IMR-90 (cell line): ENCODE measurements around the gene MT1H.

Experiments
- BHLHE40 ChIP-seq: fragments of 150-350 bp; IDR thresholded peaks from 2 replicates; pipeline ENCODE4 v1.6.1; 2016; ENCODE audit warnings: mild to moderate bottlenecking, low read depth, low read length
- CEBPB ChIP-seq: IDR thresholded peaks from 2 replicates; pipeline ENCODE4 v1.6.1; 2012; ENCODE audit warnings: low read depth, low read length, improper control_type of control experiment
- CTCF ChIP-seq: conservative IDR thresholded peaks from 2 replicates; pipeline ENCODE4 v1.5.1; 2012; ENCODE audit warnings: mild to moderate bottlenecking, low read depth, low read length, improper control_type of control experiment
- FOS ChIP-seq: fragments of 150-350 bp; IDR thresholded peaks from 2 replicates; pipeline ENCODE4 v1.6.1; 2016; ENCODE audit warnings: low read depth, low read length
- MAFK ChIP-seq: IDR thresholded peaks from 2 replicates; pipeline ENCODE4 v1.6.1; 2012; ENCODE audit warnings: low read depth, low read length, improper control_type of control experiment
- MAZ ChIP-seq: IDR thresholded peaks from 2 replicates; pipeline ENCODE4 v1.6.1; 2012; ENCODE audit warnings: low read depth, mild to moderate bottlenecking, low read length, improper control_type of control experiment, moderate library complexity, borderline replicate concordance
- MXI1 ChIP-seq: IDR thresholded peaks from 2 replicates; pipeline ENCODE4 v1.6.1; 2012; ENCODE audit warnings: low read depth, mild to moderate bottlenecking, low read length, moderate library complexity, borderline replicate concordance
- POLR2A ChIP-seq: IDR thresholded peaks from 2 replicates; pipeline ENCODE4 v1.6.1; 2012; ENCODE audit warnings: mild to moderate bottlenecking, low read depth, low read length
- RAD21 ChIP-seq: IDR thresholded peaks from 2 replicates; pipeline ENCODE4 v1.6.1; 2012; ENCODE audit warnings: low read length, improper control_type of control experiment
- RCOR1 ChIP-seq: IDR thresholded peaks from 2 replicates; pipeline ENCODE4 v1.6.1; 2012; ENCODE audit warnings: mild to moderate bottlenecking, low read length, improper control_type of control experiment; ENCODE audit not compliant: insufficient replicate concordance
- RFX5 ChIP-seq: IDR thresholded peaks from 2 replicates; pipeline ENCODE4 v1.8.0; 2012; ENCODE audit warnings: low read depth, mild to moderate bottlenecking, low read length, moderate library complexity
- SMC3 ChIP-seq: fragments of 150-350 bp; IDR thresholded peaks from 2 replicates; pipeline ENCODE4 v1.6.1; 2016; ENCODE audit warnings: low read depth, mild to moderate bottlenecking, antibody characterized with exemption, low read length, moderate library complexity
- TF ChIP-seq, protein P1 (sequence below): fragments of 150-350 bp; IDR thresholded peaks from 2 replicates; pipeline ENCODE4 v1.6.1; 2017; ENCODE audit warnings: mild to moderate bottlenecking, antibody characterized with exemption, low read length, low read depth

DNA sequence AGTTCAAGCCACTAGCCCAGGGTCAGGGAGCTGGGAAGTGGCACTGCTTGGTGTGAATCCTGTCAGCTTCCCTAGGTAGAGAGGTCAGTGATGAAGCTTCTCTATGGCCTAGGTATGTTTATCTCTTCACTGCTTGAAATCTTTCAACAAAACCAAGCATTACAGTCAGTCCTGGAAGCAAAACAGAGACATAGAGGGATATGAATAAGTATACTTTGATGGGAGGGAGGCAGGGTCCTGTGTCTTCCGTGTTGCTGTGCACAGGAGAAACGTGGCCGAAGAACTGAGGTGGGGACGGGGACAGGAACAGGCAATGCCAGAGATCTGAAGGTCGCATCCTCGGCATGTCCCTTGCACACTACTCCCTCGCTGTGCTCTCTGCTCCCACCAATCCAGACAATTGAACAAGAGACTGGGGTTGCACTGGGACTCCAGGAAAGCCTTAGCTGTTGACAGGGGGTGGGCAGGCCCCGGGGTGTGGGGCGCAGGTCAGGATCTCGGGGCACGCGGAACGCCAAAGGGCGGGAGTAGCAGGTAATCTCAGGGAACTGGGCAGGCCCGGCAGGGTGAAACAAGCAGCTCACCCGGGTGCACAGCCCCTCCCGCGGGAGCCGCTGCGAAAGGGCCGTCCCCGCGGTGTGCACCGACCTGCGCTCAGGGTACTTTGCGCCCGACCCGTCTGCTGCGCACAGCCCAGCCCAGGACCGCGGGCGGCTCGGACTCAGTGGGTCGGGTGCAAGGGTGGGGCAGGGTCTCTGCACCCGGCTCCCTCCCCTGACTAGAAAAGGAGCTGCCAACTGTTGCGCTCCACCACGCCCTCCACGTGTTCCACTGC, at the start of gene MT1H:
- TF ChIP-seq POLR2A, result no peak
- no peak for TF ChIP-seq CTCF
- no peak for TF ChIP-seq RAD21
- TF ChIP-seq RFX5, result no peak
- TF ChIP-seq, protein P1, sequence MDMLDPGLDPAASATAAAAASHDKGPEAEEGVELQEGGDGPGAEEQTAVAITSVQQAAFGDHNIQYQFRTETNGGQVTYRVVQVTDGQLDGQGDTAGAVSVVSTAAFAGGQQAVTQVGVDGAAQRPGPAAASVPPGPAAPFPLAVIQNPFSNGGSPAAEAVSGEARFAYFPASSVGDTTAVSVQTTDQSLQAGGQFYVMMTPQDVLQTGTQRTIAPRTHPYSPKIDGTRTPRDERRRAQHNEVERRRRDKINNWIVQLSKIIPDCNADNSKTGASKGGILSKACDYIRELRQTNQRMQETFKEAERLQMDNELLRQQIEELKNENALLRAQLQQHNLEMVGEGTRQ, result no peak
- TF ChIP-seq FOS, result no peak
- no peak for TF ChIP-seq SMC3
- TF ChIP-seq MAZ, result no peak
- no peak for TF ChIP-seq MAFK
- TF ChIP-seq BHLHE40, result no peak
- TF ChIP-seq RCOR1, result no peak
- no peak for TF ChIP-seq CEBPB
- TF ChIP-seq MXI1, result no peak
